OCI-LY7 (cell line): ENCODE data around the gene AGBL4. TPM values are rescaled to one million over a fixed set of nuclear protein-coding genes. Genes with fewer than 3 reads are reported as not detected.
"Not testable (repeated sequence)": the region's sequence is repeated elsewhere in the genome, so short reads cannot be mapped to it uniquely, and the experiment has no call there.

Experiments
- BruUV-seq: library from RNA; stranded (reverse); fragments of 400-500 nt; replicated peaks from 2 replicates; lab custom pipeline; 2021; lab: Mats Ljungman, UMichigan
- CTCF ChIA-PET: fragments of 300-600 bp; sonication (Branson Sonifier 250); formaldehyde crosslinking; loops from one replicate; lab custom pipeline; 2022; ENCODE audit warnings: antibody characterized with exemption; ENCODE audit not compliant: unreplicated experiment; lab: Charles Lee
- POLR2A ChIA-PET: fragments of 300-600 bp; sonication (Branson Sonifier 250); formaldehyde crosslinking; loops from one replicate; lab custom pipeline; 2022; ENCODE audit warnings: antibody characterized with exemption; lab: Charles Lee
- DNase-seq: peaks from one replicate; pipeline ENCODE4 v3.0.0-alpha.2; 2015; ENCODE audit warnings: low spot score
- H2AFZ ChIP-seq: fragments of 200-600 bp; sonication (generic), shearing (Covaris generic); 2 replicates; pipeline ENCODE4 v1.6.1; 2014; ENCODE audit warnings: mild to moderate bottlenecking, antibody characterized with exemption, low read length, moderate library complexity
- H3K27ac ChIP-seq: fragments of 200-600 bp; sonication (generic); 2 replicates; pipeline ENCODE4 v1.5.1; 2014; ENCODE audit warnings: mixed run types, low read depth, mild to moderate bottlenecking, moderate library complexity, low read length, inconsistent platforms; ENCODE audit not compliant: poor library complexity, severe bottlenecking
- H3K36me3 ChIP-seq: fragments of 200-600 bp; sonication (generic); 2 replicates; pipeline ENCODE4 v1.6.1; 2014; ENCODE audit warnings: mild to moderate bottlenecking, antibody characterized with exemption, low read length, moderate library complexity, mixed read lengths; ENCODE audit not compliant: insufficient read depth
- H3K4me1 ChIP-seq: fragments of 200-600 bp; sonication (generic); 2 replicates; pipeline ENCODE4 v1.5.1; 2014; ENCODE audit warnings: mild to moderate bottlenecking, low read length; ENCODE audit not compliant: insufficient read depth, poor library complexity, severe bottlenecking
- H3K4me2 ChIP-seq: fragments of 200-600 bp; sonication (generic); 2 replicates; pipeline ENCODE4 v1.6.1; 2014; ENCODE audit warnings: mild to moderate bottlenecking, low read length
- H3K4me3 ChIP-seq: fragments of 200-600 bp; sonication (generic); 2 replicates; pipeline ENCODE4 v1.5.1; 2014; ENCODE audit warnings: mild to moderate bottlenecking, low read depth, low read length; ENCODE audit not compliant: poor library complexity, severe bottlenecking
- H3K79me2 ChIP-seq: fragments of 200-600 bp; sonication (generic); 2 replicates; pipeline ENCODE4 v1.6.1; 2016; ENCODE audit warnings: low read depth, mild to moderate bottlenecking, low read length, moderate library complexity, mixed read lengths; ENCODE audit not compliant: insufficient read depth
- H3K9me2 ChIP-seq: fragments of 200-600 bp; sonication (generic); 2 replicates; pipeline ENCODE4 v1.6.1; 2016; ENCODE audit warnings: mild to moderate bottlenecking, low read length, mixed read lengths; ENCODE audit not compliant: insufficient read depth
- H3K9me3 ChIP-seq: fragments of 200-600 bp; sonication (generic); 2 replicates; pipeline ENCODE4 v1.6.1; 2014; ENCODE audit warnings: mild to moderate bottlenecking, mixed run types, low read length, mixed read lengths
- H4K20me1 ChIP-seq: fragments of 200-600 bp; sonication (generic); 2 replicates; pipeline ENCODE4 v1.6.1; 2014; ENCODE audit warnings: mild to moderate bottlenecking, antibody characterized with exemption, low read length, moderate library complexity, mixed read lengths; ENCODE audit not compliant: insufficient read depth
- EZH2phosphoT487 ChIP-seq: fragments of 200-600 bp; sonication (generic); IDR thresholded peaks from 2 replicates; pipeline ENCODE4 v1.6.1; 2018; ENCODE audit warnings: low read depth, borderline replicate concordance, mild to moderate bottlenecking, mixed run types, antibody characterized with exemption, low read length, moderate library complexity, mixed read lengths
- intact Hi-C: fragments of 100-400 bp; cut with micrococcal nuclease; formaldehyde crosslinking; loops from one replicate; pipeline ENCODE4 v1.10.0; 2022; ENCODE audit not compliant: unreplicated experiment
- total RNA-seq, 2 experiments: library from RNA; depleted of rRNA in 1 of 2; stranded (reverse); fragments of >200 nt in 1 of 2; shearing (Covaris generic) in 1 of 2; gene quantifications; 2 replicates each; pipeline ENCODE4 v1.2.3, GENCODE V29; 2014 to 2022
- TF ChIP-seq, protein P1 (sequence below): fragments of 200-600 bp; sonication (generic); conservative IDR thresholded peaks from 2 replicates; pipeline ENCODE4 v1.5.1; 2014; ENCODE audit warnings: mild to moderate bottlenecking, antibody characterized with exemption, low read length, moderate library complexity, mixed read lengths

The AGBL4 gene
- total RNA-seq, 2 experiments from 2014 or later: not detected

- H3K9me3 ChIP-seq: no peaks in the 10 kb centered on the region
- H3K27ac ChIP-seq: no peak overlapping the region
- DNase-seq: no peak
- no peaks in the 10 kb centered on the region for H3K9me2 ChIP-seq
- no peak overlapping the region for H2AFZ ChIP-seq
- ChIA-PET POLR2A (no interaction called here), CTCF (no interaction called here)
- H3K4me2 ChIP-seq: no peak overlapping the region
- H4K20me1 ChIP-seq: no peaks in the 10 kb centered on the region
- no peak for TF ChIP-seq EZH2phosphoT487
- TF ChIP-seq, protein P1, sequence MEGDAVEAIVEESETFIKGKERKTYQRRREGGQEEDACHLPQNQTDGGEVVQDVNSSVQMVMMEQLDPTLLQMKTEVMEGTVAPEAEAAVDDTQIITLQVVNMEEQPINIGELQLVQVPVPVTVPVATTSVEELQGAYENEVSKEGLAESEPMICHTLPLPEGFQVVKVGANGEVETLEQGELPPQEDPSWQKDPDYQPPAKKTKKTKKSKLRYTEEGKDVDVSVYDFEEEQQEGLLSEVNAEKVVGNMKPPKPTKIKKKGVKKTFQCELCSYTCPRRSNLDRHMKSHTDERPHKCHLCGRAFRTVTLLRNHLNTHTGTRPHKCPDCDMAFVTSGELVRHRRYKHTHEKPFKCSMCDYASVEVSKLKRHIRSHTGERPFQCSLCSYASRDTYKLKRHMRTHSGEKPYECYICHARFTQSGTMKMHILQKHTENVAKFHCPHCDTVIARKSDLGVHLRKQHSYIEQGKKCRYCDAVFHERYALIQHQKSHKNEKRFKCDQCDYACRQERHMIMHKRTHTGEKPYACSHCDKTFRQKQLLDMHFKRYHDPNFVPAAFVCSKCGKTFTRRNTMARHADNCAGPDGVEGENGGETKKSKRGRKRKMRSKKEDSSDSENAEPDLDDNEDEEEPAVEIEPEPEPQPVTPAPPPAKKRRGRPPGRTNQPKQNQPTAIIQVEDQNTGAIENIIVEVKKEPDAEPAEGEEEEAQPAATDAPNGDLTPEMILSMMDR: no peak
- H3K4me1 ChIP-seq: no peaks in the 10 kb centered on the region
- no peak overlapping the region for H3K4me3 ChIP-seq
- no TSS peak for BruUV-seq
- H3K79me2 ChIP-seq: no peaks in the 10 kb centered on the region
- H3K36me3 ChIP-seq: no peaks in the 10 kb centered on the region
- intact Hi-C loops: no loop called here
These were observed 692.5 kb downstream of the AGBL4 start for GRCh38 chr1:49331066-49331852.

DNA sequence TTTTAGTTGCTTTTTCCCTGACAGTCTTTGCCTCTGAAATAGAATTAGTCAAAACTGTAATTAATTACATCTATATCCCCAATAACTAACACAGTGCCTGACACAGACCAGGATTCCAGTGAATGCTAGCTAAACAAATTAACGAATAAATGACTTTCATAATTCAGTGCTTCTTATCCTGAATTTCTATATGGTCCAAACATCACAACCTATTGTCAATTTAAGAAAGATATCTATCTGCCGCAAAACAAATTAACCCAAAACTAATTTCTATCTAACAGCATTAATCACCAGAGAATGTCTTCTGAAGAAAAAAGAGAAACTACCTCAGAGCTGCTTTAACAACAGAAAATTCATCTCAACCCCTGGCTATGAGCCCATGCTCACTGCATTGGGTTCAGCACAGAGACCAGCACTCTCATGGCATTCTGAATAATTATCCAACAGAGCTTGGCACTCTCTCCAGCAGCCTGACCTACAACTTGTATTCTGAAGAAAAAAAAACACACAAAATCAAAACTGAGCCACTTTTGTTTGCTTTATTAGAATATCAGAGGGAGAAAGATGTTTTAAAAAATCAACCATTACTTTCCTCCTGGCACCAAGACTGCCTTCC, 699.7 kb downstream of the AGBL4 start:
- Histone ChIP-seq H3K9me2 (no peaks in the 10 kb centered on the region), H2AFZ (no peak overlapping the region), H3K27ac (no peak overlapping the region), H3K4me2 (no peak overlapping the region), H3K79me2 (no peaks in the 10 kb centered on the region), H3K9me3 (no peaks in the 10 kb centered on the region), H3K4me1 (no peaks in the 10 kb centered on the region), H4K20me1 (no peaks in the 10 kb centered on the region), H3K4me3 (no peak overlapping the region), H3K36me3 (no peaks in the 10 kb centered on the region)
- intact Hi-C loops: no loop called here
- POLR2A ChIA-PET: no interaction called here
- BruUV-seq: no TSS peak
- CTCF ChIA-PET: no interaction called here
- DNase-seq: no peak
- TF ChIP-seq, protein P1: no peak
- TF ChIP-seq EZH2phosphoT487: no peak

DNA sequence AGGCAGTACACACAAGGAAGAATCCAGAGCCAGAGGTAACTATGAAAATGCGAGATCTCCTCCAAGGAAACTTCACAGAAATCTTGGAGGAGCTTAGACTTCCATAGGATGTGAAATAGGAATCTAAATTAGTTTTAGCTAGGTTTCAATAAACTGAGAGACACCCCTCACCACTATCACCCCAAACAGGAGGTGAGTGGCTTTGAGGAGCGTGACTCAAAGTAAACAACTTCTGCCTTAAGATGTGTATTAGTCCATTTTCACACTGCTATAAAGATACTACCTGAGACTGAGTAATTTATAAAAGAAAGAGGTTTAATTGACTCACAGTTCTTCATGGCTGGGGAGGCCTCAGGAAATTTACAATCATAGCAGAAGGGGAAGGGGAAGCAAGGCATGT, 703.3 kb downstream of the AGBL4 start:
- POLR2A ChIA-PET, CTCF ChIA-PET, BruUV-seq, H4K20me1 ChIP-seq, H3K4me1 ChIP-seq, H2AFZ ChIP-seq, intact Hi-C loops, DNase-seq, H3K4me3 ChIP-seq, H3K36me3 ChIP-seq, H3K4me2 ChIP-seq, H3K27ac ChIP-seq, H3K9me2 ChIP-seq, H3K79me2 ChIP-seq, H3K9me3 ChIP-seq: not testable (repeated sequence)
